Natural killer cell (primary cell): ENCODE data around the gene RAB8A. TPM values are rescaled to one million over a fixed set of nuclear protein-coding genes. Genes with fewer than 3 reads are reported as not detected.

Experiments
- ATAC-seq, 3 donors: fragments of 150-1000 bp in 2 of 3; fragments of 200-7000 bp in 1 of 3; cut with Tn5 transposase; 1 replicate in 1 of 3; 2 replicates in 2 of 3; pipeline ENCODE4 v1.10.0; 2021; ENCODE audit warnings: mild to moderate bottlenecking in 2 of 3, moderate library complexity in 2 of 3
- DNase-seq, 2 donors: peaks; one replicate each; pipeline versions ENCODE4 v3.0.0 to v3.0.0-alpha.2; 2013 to 2021; ENCODE audit warnings: mixed read lengths in 1 of 2
- H3K27ac ChIP-seq: one replicate; pipeline ENCODE4 v1.5.1; 2013; ENCODE audit warnings: mild to moderate bottlenecking, low read length
- H3K27me3 ChIP-seq: one replicate; pipeline ENCODE4 v1.6.1; 2013; ENCODE audit warnings: low read length; ENCODE audit not compliant: control insufficient read depth, insufficient read depth
- H3K36me3 ChIP-seq: one replicate; pipeline ENCODE4 v1.6.1; 2013; ENCODE audit warnings: low read length; ENCODE audit not compliant: control insufficient read depth, insufficient read depth
- H3K4me1 ChIP-seq: one replicate; pipeline ENCODE4 v1.6.1; 2013; ENCODE audit warnings: low read length; ENCODE audit not compliant: control insufficient read depth, insufficient read depth
- H3K4me3 ChIP-seq: one replicate; pipeline ENCODE4 v1.5.1; 2013; ENCODE audit warnings: low read length
- H3K9me3 ChIP-seq: one replicate; pipeline ENCODE4 v1.6.1; 2013; ENCODE audit warnings: low read length; ENCODE audit not compliant: control insufficient read depth, insufficient read depth
- H3K27ac Mint-ChIP-seq, 2 donors: one replicate each; pipeline ENCODE4 v1.8.0; 2022; ENCODE audit warnings: mild to moderate bottlenecking in 2 of 2, mixed read lengths in 2 of 2, moderate library complexity in 1 of 2
- H3K27me3 Mint-ChIP-seq, 2 donors: one replicate each; pipeline ENCODE4 v1.8.0; 2022; ENCODE audit warnings: low read depth in 2 of 2, mixed read lengths in 2 of 2
- H3K36me3 Mint-ChIP-seq: one replicate; pipeline ENCODE4 v1.8.0; 2022; ENCODE audit warnings: mixed read lengths
- H3K4me1 Mint-ChIP-seq, 2 donors: one replicate each; pipeline ENCODE4 v1.8.0; 2022; ENCODE audit warnings: mixed read lengths in 2 of 2
- H3K4me3 Mint-ChIP-seq: one replicate; pipeline ENCODE4 v1.8.0; 2022; ENCODE audit warnings: mild to moderate bottlenecking, moderate library complexity, mixed read lengths
- H3K9me3 Mint-ChIP-seq, 2 donors: one replicate each; pipeline ENCODE4 v1.8.0; 2022; ENCODE audit warnings: mixed read lengths in 2 of 2
- WGBS: methylation state at CpG from one replicate; pipeline ENCODE4 v1.1.7; 2013; ENCODE audit warnings: missing lambda C conversion rate; ENCODE audit not compliant: insufficient coverage; 5-methylcytosine and 5-hydroxymethylcytosine counted together
- intact Hi-C: fragments of 100-400 bp; cut with micrococcal nuclease; formaldehyde crosslinking; loops from one replicate; pipeline ENCODE4 v1.14.2; 2022
- total RNA-seq, 4 donors: library from RNA; stranded (reverse); fragments of 120-200 nt in 1 of 4; gene quantifications; one replicate each; pipeline versions ENCODE4 v1.2.3 to v1.2.4, GENCODE V29; 2013 to 2022
- TF ChIP-seq, protein P1 (sequence below): fragments of 200-600 bp; IDR thresholded peaks from one replicate; pipeline ENCODE4 v1.8.0; 2022; ENCODE audit warnings: antibody characterized with exemption

The RAB8A gene
- total RNA-seq, 3 donors from 2014 or later (not counting 1 experiment from before 2014, with no cell fraction given): 137 to 161 (median 149) TPM

GRCh38 chr19:16112778-16113177, 1.1 kb downstream of the RAB8A start:
- Mint-ChIP-seq H3K4me1 (peaks cover 32 to 44% of the 10 kb centered on the region in 2 donors), H3K27me3 (no peaks in the 10 kb centered on the region), H3K36me3 (no peaks in the 10 kb centered on the region), H3K9me3 (no peaks in the 10 kb centered on the region), H3K4me3 (peak overlapping the region; percentile 96), H3K27ac (peak overlapping the region; percentile 92 to 97)
- H3K27me3 ChIP-seq: no peaks in the 10 kb centered on the region
- H3K9me3 ChIP-seq: no peaks in the 10 kb centered on the region
- peak overlapping the region; percentile 88 for H3K4me3 ChIP-seq
- peak overlapping the region; percentile 91 for H3K27ac ChIP-seq
- TF ChIP-seq, protein P1, sequence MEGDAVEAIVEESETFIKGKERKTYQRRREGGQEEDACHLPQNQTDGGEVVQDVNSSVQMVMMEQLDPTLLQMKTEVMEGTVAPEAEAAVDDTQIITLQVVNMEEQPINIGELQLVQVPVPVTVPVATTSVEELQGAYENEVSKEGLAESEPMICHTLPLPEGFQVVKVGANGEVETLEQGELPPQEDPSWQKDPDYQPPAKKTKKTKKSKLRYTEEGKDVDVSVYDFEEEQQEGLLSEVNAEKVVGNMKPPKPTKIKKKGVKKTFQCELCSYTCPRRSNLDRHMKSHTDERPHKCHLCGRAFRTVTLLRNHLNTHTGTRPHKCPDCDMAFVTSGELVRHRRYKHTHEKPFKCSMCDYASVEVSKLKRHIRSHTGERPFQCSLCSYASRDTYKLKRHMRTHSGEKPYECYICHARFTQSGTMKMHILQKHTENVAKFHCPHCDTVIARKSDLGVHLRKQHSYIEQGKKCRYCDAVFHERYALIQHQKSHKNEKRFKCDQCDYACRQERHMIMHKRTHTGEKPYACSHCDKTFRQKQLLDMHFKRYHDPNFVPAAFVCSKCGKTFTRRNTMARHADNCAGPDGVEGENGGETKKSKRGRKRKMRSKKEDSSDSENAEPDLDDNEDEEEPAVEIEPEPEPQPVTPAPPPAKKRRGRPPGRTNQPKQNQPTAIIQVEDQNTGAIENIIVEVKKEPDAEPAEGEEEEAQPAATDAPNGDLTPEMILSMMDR: no peak
- 44% methylated on average over 2 of the region's 2 CpGs for WGBS
- ATAC-seq: no peak
- peaks cover 26% of the 10 kb centered on the region for H3K36me3 ChIP-seq
- DNase-seq: peak in 1 of 2 donors; percentile 24
- H3K4me1 ChIP-seq: peaks cover 59% of the 10 kb centered on the region
- intact Hi-C loops: loop anchor here (5.0 kb wide), 1 partner anchor 35 kb away; no protein-coding TSS in a partner anchor

DNA sequence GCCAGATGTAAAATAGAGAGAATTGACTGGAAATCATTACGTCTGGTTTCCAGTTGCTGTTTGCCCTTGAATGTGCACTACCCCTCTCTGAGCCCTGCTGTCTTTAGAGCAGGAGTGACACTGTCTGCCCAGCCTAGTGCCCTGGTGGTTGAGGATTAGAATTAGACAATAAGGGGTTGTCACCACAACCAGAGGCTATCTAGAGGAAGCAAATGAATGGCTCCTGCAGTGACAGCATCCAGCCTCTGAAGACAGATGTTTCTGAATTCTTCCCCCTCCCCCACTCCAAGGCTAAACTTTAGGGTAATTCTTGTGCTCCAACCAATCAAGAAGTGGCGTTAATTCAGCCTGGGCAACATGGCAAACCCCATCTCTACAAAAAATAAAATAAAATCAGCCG, 2.0 kb downstream of the RAB8A start:
- no peak overlapping the region for H3K27ac ChIP-seq
- intact Hi-C loops: loop anchor here (5.0 kb wide), 1 partner anchor 34 kb away; no protein-coding TSS in a partner anchor
- TF ChIP-seq, protein P1: no peak
- H3K9me3 ChIP-seq: no peaks in the 10 kb centered on the region
- Mint-ChIP-seq H3K27ac (peak overlapping the region; percentile 35 to 64), H3K36me3 (no peaks in the 10 kb centered on the region), H3K27me3 (no peaks in the 10 kb centered on the region), H3K4me1 (peaks cover 41 to 54% of the 10 kb centered on the region in 2 donors), H3K9me3 (no peaks in the 10 kb centered on the region), H3K4me3 (peak overlapping the region; percentile 56)
- H3K36me3 ChIP-seq: peaks cover 35% of the 10 kb centered on the region
- DNase-seq (no peak), ATAC-seq (no peak)
- H3K4me3 ChIP-seq: no peak overlapping the region
- no peaks in the 10 kb centered on the region for H3K27me3 ChIP-seq
- H3K4me1 ChIP-seq: peaks cover 69% of the 10 kb centered on the region
- WGBS: 87% methylated on average over 3 of the region's 3 CpGs

DNA sequence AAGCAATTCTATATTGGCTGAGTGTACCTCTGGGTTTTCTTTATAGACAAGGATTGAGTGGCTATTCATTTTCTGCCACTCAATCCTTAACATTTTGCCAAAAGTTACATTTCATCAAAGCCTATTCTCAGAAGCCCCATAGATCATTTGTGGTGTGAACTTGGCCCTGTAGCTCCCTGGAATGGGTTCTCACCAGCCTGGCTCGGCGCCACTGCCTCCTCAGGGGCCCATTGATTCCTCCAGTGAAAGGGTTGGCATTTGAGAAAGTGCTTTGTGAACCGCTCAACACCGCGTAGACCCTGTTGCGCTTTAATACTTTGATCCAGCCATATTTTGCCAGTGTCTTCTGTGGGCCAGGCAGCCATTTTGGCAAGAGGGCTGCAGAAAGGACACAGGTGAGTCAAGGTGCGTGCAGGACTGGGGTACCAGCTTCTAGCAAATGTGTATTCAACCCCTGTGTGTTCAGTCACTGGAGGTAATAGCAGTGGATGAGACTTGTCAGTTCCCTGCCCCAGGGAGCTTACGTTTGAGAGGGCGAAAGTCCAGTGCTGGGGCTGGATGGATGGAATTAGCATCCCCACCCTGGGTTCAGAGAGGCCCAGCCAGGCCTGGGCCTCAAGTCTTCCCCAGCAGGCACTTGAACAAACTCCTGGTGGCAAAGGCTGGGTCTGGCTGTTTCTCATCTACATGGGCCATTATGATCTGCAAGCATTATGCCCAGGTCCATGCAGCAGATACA, 3.8 kb downstream of the RAB8A start:
- Histone ChIP-seq H3K27me3 (no peaks in the 10 kb centered on the region), H3K36me3 (peaks cover 43% of the 10 kb centered on the region), H3K4me3 (no peak overlapping the region), H3K27ac (no peak overlapping the region), H3K4me1 (peaks cover 86% of the 10 kb centered on the region), H3K9me3 (no peaks in the 10 kb centered on the region)
- ATAC-seq (no peak), DNase-seq (no peak)
- Mint-ChIP-seq H3K9me3 (no peaks in the 10 kb centered on the region), H3K4me3 (no peak overlapping the region), H3K27ac (peak overlapping the region; percentile 68 to 87), H3K4me1 (peaks cover 51 to 68% of the 10 kb centered on the region in 2 donors), H3K36me3 (no peaks in the 10 kb centered on the region), H3K27me3 (no peaks in the 10 kb centered on the region)
- intact Hi-C loops: no loop called here
- TF ChIP-seq, protein P1: no peak
- WGBS: 93% methylated on average over 9 of the region's 9 CpGs
